Neural cell (in vitro differentiated cells): ENCODE data around the gene GPNMB. TPM values are rescaled to one million over a fixed set of nuclear protein-coding genes. Genes with fewer than 3 reads are reported as not detected.

Experiments
- H2AFZ ChIP-seq: fragments of 200-600, 300-800 bp; sonication (generic), shearing (Covaris generic); 2 replicates; pipeline ENCODE4 v1.6.0; 2014; ENCODE audit warnings: low read depth, mild to moderate bottlenecking, antibody characterized with exemption, low read length, moderate library complexity
- H3F3A ChIP-seq: fragments of 200-600 bp; shearing (Covaris generic); 2 replicates; pipeline ENCODE4 v1.6.1; 2016; ENCODE audit warnings: mild to moderate bottlenecking, moderate library complexity, mixed read lengths, antibody characterized with exemption, low read length; ENCODE audit not compliant: insufficient read depth, poor library complexity, severe bottlenecking
- H3K27ac ChIP-seq: fragments of 200-600, 300-800 bp; sonication (generic), shearing (Covaris generic); 2 replicates; pipeline ENCODE4 v1.5.1; 2014; ENCODE audit warnings: mild to moderate bottlenecking, low read length, moderate library complexity
- H3K27me3 ChIP-seq: fragments of 300-800, 200-600 bp; sonication (generic), shearing (Covaris generic); 2 replicates; pipeline ENCODE4 v1.6.0; 2014; ENCODE audit warnings: mild to moderate bottlenecking, low read depth, low read length, moderate library complexity; ENCODE audit not compliant: insufficient read depth
- H3K36me3 ChIP-seq: fragments of 300-800, 200-600 bp; sonication (generic), shearing (Covaris generic); 2 replicates; pipeline ENCODE4 v1.5.1; 2014; ENCODE audit warnings: mild to moderate bottlenecking, antibody characterized with exemption, low read length, moderate library complexity; ENCODE audit not compliant: insufficient read depth
- H3K4me2 ChIP-seq: fragments of 300-800, 200-600 bp; sonication (generic), shearing (Covaris generic); 2 replicates; pipeline ENCODE4 v1.6.0; 2014; ENCODE audit warnings: mild to moderate bottlenecking, low read length
- H3K4me3 ChIP-seq: fragments of 300-800, 200-600 bp; sonication (generic), shearing (Covaris generic); 2 replicates; pipeline ENCODE4 v1.5.1; 2014; ENCODE audit warnings: mild to moderate bottlenecking, low read length, moderate library complexity
- H3K79me2 ChIP-seq: fragments of 200-600 bp; shearing (Covaris generic); replicated peaks from 2 replicates; pipeline ENCODE4 v1.6.0; 2014; ENCODE audit warnings: mild to moderate bottlenecking, low read length, moderate library complexity; ENCODE audit not compliant: insufficient read depth
- H3K9ac ChIP-seq: fragments of 300-800, 200-600 bp; sonication (generic), shearing (Covaris generic); 2 replicates; pipeline ENCODE4 v1.6.1; 2016; ENCODE audit warnings: mild to moderate bottlenecking, low read length, mixed read lengths
- H3K9me2 ChIP-seq: fragments of 200-600 bp; shearing (Covaris generic); 2 replicates; pipeline ENCODE4 v1.6.1; 2016; ENCODE audit warnings: mild to moderate bottlenecking, low read length, mixed read lengths; ENCODE audit not compliant: insufficient read depth
- H3K9me3 ChIP-seq: fragments of 200-600, 300-800 bp; sonication (generic), shearing (Covaris generic); 2 replicates; pipeline ENCODE4 v1.6.1; 2016; ENCODE audit warnings: mild to moderate bottlenecking, mixed run types, low read length, moderate library complexity, mixed read lengths
- H4K20me1 ChIP-seq: fragments of 200-600 bp; shearing (Covaris generic); 2 replicates; pipeline ENCODE4 v1.6.1; 2016; ENCODE audit warnings: mild to moderate bottlenecking, mixed run types; ENCODE audit not compliant: insufficient read depth
- CTCF ChIP-seq: fragments of 450-650 bp; IDR thresholded peaks from 2 replicates; pipeline ENCODE4 v1.5.1; 2014; ENCODE audit warnings: antibody characterized with exemption, mild to moderate bottlenecking, moderate library complexity; ENCODE audit not compliant: poor library complexity, severe bottlenecking
- EP300 ChIP-seq: fragments of 450-650 bp; conservative IDR thresholded peaks from 2 replicates; pipeline ENCODE4 v1.6.1; 2014; ENCODE audit warnings: antibody characterized with exemption, mild to moderate bottlenecking, moderate library complexity; ENCODE audit not compliant: poor library complexity, severe bottlenecking
- EZH2 ChIP-seq: fragments of 200-600, 300-800 bp; shearing (Covaris generic), sonication (generic); IDR thresholded peaks from 2 replicates; pipeline ENCODE4 v1.6.1; 2014; ENCODE audit warnings: antibody characterized with exemption, low read length, borderline replicate concordance, mild to moderate bottlenecking; ENCODE audit not compliant: insufficient read depth, poor library complexity, severe bottlenecking
- MXI1 ChIP-seq: fragments of 450-650 bp; conservative IDR thresholded peaks from 2 replicates; pipeline ENCODE4 v1.6.1; 2014; ENCODE audit warnings: antibody characterized with exemption, mild to moderate bottlenecking; ENCODE audit not compliant: poor library complexity, severe bottlenecking
- POLR2AphosphoS5 ChIP-seq: IDR thresholded peaks from 2 replicates; pipeline ENCODE4 v1.6.1; 2012
- RAD21 ChIP-seq: fragments of 450-650 bp; conservative IDR thresholded peaks from 2 replicates; pipeline ENCODE4 v1.6.1; 2014; ENCODE audit warnings: antibody characterized with exemption, mild to moderate bottlenecking, moderate library complexity
- REST ChIP-seq: IDR thresholded peaks from 2 replicates; pipeline ENCODE4 v1.6.1; 2012; ENCODE audit warnings: borderline replicate concordance
- SMC3 ChIP-seq: fragments of 450-650 bp; conservative IDR thresholded peaks from 2 replicates; pipeline ENCODE4 v1.6.1; 2014; ENCODE audit warnings: antibody characterized with exemption, mild to moderate bottlenecking, moderate library complexity; ENCODE audit not compliant: poor library complexity
- TAF1 ChIP-seq: IDR thresholded peaks from 2 replicates; pipeline ENCODE4 v1.6.1; 2012; ENCODE audit warnings: low read depth
- polyA plus RNA-seq: library from polyadenylated mRNA; depleted of rRNA; stranded (reverse); fragments of >200 nt; gene quantifications from 2 replicates; pipeline ENCODE4 v1.2.3, GENCODE V29; 2014

Gene GPNMB
- polyA plus RNA-seq, 1 donor from 2014 or later = not detected

GRCh38 chr7:23239698-23240097 is 6.9 kb upstream of the GPNMB start:
- no peaks in the 10 kb centered on the region for H3K27me3 ChIP-seq
- TF ChIP-seq REST (no peak), CTCF (no peak), EZH2 (no peak), SMC3 (no peak)
- H3K27ac ChIP-seq = no peak overlapping the region
- H4K20me1 ChIP-seq = no peaks in the 10 kb centered on the region
- H3F3A ChIP-seq = no peaks in the 10 kb centered on the region
- no peaks in the 10 kb centered on the region for H3K9me3 ChIP-seq
- H3K4me3 ChIP-seq = no peak overlapping the region
- H3K79me2 ChIP-seq = no peaks in the 10 kb centered on the region
- no peak overlapping the region for H3K4me2 ChIP-seq
- H3K9ac ChIP-seq = no peak overlapping the region
- no peaks in the 10 kb centered on the region for H3K9me2 ChIP-seq
- H2AFZ ChIP-seq = no peak overlapping the region
- no peaks in the 10 kb centered on the region for H3K36me3 ChIP-seq

- Histone ChIP-seq H2AFZ (no peak overlapping the region), H3F3A (no peaks in the 10 kb centered on the region), H4K20me1 (no peaks in the 10 kb centered on the region)
These were observed 4.3 kb upstream of the GPNMB start for GRCh38 chr7:23242321-23242720.

More at GRCh38 chr7:23242321-23242720, 4.3 kb upstream of the GPNMB start:
- Histone ChIP-seq H3K9ac (no peak overlapping the region), H3K79me2 (no peaks in the 10 kb centered on the region), H3K4me3 (no peak overlapping the region), H3K9me2 (no peaks in the 10 kb centered on the region), H3K27me3 (peaks cover 5% of the 10 kb centered on the region), H3K36me3 (no peaks in the 10 kb centered on the region), H3K9me3 (no peaks in the 10 kb centered on the region), H3K4me2 (no peak overlapping the region), H3K27ac (no peak overlapping the region)
- no peak for TF ChIP-seq CTCF
- TF ChIP-seq REST = no peak
- no peak for TF ChIP-seq EP300
- no peak for TF ChIP-seq POLR2AphosphoS5
- TF ChIP-seq SMC3 = no peak
- TF ChIP-seq RAD21 = no peak
- TF ChIP-seq MXI1 = no peak
- TF ChIP-seq TAF1 = no peak
